K562 (cell line): Measurements from ENCODE around the gene DNM1. TPM values are rescaled to one million over a fixed set of nuclear protein-coding genes. Genes with fewer than 3 reads are reported as not detected.

Experiments used
- CEBPB ChIP-seq: fragments of 450-650 bp; IDR thresholded peaks from 2 replicates; pipeline ENCODE4 v1.6.1; 2016; ENCODE audit warnings: missing genetic modification characterization, missing compliant biosample characterization
- ETV6 ChIP-seq, 3 experiments: fragments of 150-350 bp in 1 of 3; sonication (generic) in 1 of 3; formaldehyde crosslinking in 1 of 3; IDR thresholded peaks; 2 replicates each; pipeline versions ENCODE4 v1.6.1 to v1.8.0; 2014 to 2022; ENCODE audit warnings: borderline replicate concordance in 2 of 3, low read depth in 2 of 3, antibody characterized with exemption in 1 of 3, low read length in 1 of 3, mild to moderate bottlenecking in 1 of 3, missing genetic modification reagents in 1 of 3
- EWSR1 ChIP-seq: fragments of 450-650 bp; IDR thresholded peaks from 2 replicates; pipeline ENCODE4 v1.6.1; 2018; ENCODE audit warnings: borderline replicate concordance, mild to moderate bottlenecking, low read depth, moderate library complexity; ENCODE audit not compliant: partially characterized antibody
- KAT8 ChIP-seq: fragments of 450-650 bp; IDR thresholded peaks from 2 replicates; pipeline ENCODE4 v1.6.1; 2016; ENCODE audit warnings: low read depth, mild to moderate bottlenecking
- MAFG ChIP-seq: fragments of 450-650 bp; conservative IDR thresholded peaks from 2 replicates; pipeline ENCODE4 v1.6.1; 2016; ENCODE audit warnings: missing genetic modification characterization, missing compliant biosample characterization
- MTA3 ChIP-seq: fragments of 450-650 bp; formaldehyde crosslinking; IDR thresholded peaks from 2 replicates; pipeline ENCODE4 v1.6.1; 2017; ENCODE audit warnings: mild to moderate bottlenecking, borderline replicate concordance
- NONO ChIP-seq, 2 experiments: fragments of 200-400 bp in 1 of 2; fragments of 450-650 bp in 1 of 2; formaldehyde crosslinking in 1 of 2; IDR thresholded peaks; 2 replicates each; pipeline ENCODE4 v1.6.1; 2017; ENCODE audit warnings: low read depth in 2 of 2, mild to moderate bottlenecking in 2 of 2, moderate library complexity in 2 of 2, low read length in 1 of 2
- NRF1 ChIP-seq, 2 experiments: fragments of 450-650 bp; IDR thresholded peaks in 1 of 2; conservative IDR thresholded peaks in 1 of 2; 2 replicates each; pipeline ENCODE4 v1.6.1; 2014; ENCODE audit warnings: mild to moderate bottlenecking in 2 of 2
- SMARCB1 ChIP-seq: IDR thresholded peaks from 2 replicates; pipeline ENCODE4 v1.6.1; 2011; ENCODE audit warnings: improper control_type of control experiment, low read depth; ENCODE audit not compliant: insufficient read length
- ZFP36 ChIP-seq: fragments of 150-350 bp; IDR thresholded peaks from 2 replicates; pipeline ENCODE4 v1.6.1; 2018; ENCODE audit warnings: low read length, low read depth; ENCODE audit not compliant: partially characterized antibody
- ZNF561 ChIP-seq: fragments of 450-650 bp; formaldehyde crosslinking; conservative IDR thresholded peaks from 2 replicates; pipeline ENCODE4 v1.4.0; 2020; ENCODE audit warnings: mild to moderate bottlenecking, moderate library complexity
- polyA plus RNA-seq, 8 experiments: library from polyadenylated mRNA; depleted of rRNA in 4 of 8; stranded (reverse) in 5 of 8; unstranded in 3 of 8; fragments of >200 nt; fragmentation: Nextera tagmentation in 2 of 8; fragmentation: Illumina TruSeq in 1 of 8; extraction: Ambion mirVana in 2 of 8; extraction: Trizol in 1 of 8; gene quantifications; 2 replicates each; pipeline versions ENCODE4 v1.2.1 to v1.2.3, GENCODE V29; 2011 to 2014; ENCODE audit warnings: inconsistent platforms in 1 of 8, missing spikeins in 1 of 8
- total RNA-seq, 7 experiments: library from RNA; depleted of rRNA in 6 of 7; stranded (reverse); fragments of >200 nt in 6 of 7; fragmentation: Illumina TruSeq in 2 of 7; extraction: Trizol in 2 of 7; gene quantifications; 2 replicates each; pipeline versions ENCODE4 v1.2.1 to v1.2.3, GENCODE V29; 2011 to 2021; ENCODE audit warnings: low replicate concordance in 1 of 7
- TF ChIP-seq, protein P1 (sequence below), 2 experiments: fragments of 450-650 bp; formaldehyde crosslinking in 1 of 2; IDR thresholded peaks; 2 replicates each; pipeline versions ENCODE4 v1.4.0 to v1.6.1; 2014 to 2020; ENCODE audit warnings: mild to moderate bottlenecking in 2 of 2, borderline replicate concordance in 1 of 2, low read depth in 1 of 2
- TF ChIP-seq, protein P2 (sequence below), 2 experiments: fragments of 150-350 bp in 1 of 2; IDR thresholded peaks; 2 replicates each; pipeline ENCODE4 v1.6.1; 2012 to 2016; ENCODE audit warnings: low read depth in 2 of 2, low read length in 2 of 2, mild to moderate bottlenecking in 1 of 2, moderate library complexity in 1 of 2
- TF ChIP-seq, protein P3 (sequence below): fragments of 450-650 bp; formaldehyde crosslinking; conservative IDR thresholded peaks from 2 replicates; pipeline ENCODE4 v1.4.0; 2022; ENCODE audit warnings: mild to moderate bottlenecking, missing genetic modification characterization

Gene DNM1
- total and polyA plus RNA-seq, 9 of the 15 experiments (the other 6 are each of a cell fraction or from before 2014, with no cell fraction given): 0.39 to 23.1 (median 9.1) TPM

DNA sequence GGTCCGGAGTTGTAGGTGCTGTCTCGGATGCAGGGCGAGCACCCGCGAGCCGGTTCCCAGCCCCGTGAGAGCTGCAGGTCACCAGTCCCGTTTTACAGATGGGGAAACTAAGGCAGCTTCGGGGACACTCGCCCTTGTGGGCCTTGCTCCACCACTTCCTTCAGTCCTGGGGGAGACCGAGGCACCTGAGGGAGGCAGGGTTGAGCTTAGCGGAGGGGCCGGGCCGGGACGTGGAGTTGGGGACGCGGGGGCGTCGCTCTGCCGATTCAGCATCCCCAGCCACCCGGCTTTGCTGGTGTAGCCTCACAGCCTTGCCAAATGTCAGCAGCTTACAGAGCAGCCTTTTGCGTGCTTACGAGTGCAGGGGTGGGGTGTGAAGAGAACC lies 42.6 kb upstream of the DNM1 start (continued):
- TF ChIP-seq, protein P1, sequence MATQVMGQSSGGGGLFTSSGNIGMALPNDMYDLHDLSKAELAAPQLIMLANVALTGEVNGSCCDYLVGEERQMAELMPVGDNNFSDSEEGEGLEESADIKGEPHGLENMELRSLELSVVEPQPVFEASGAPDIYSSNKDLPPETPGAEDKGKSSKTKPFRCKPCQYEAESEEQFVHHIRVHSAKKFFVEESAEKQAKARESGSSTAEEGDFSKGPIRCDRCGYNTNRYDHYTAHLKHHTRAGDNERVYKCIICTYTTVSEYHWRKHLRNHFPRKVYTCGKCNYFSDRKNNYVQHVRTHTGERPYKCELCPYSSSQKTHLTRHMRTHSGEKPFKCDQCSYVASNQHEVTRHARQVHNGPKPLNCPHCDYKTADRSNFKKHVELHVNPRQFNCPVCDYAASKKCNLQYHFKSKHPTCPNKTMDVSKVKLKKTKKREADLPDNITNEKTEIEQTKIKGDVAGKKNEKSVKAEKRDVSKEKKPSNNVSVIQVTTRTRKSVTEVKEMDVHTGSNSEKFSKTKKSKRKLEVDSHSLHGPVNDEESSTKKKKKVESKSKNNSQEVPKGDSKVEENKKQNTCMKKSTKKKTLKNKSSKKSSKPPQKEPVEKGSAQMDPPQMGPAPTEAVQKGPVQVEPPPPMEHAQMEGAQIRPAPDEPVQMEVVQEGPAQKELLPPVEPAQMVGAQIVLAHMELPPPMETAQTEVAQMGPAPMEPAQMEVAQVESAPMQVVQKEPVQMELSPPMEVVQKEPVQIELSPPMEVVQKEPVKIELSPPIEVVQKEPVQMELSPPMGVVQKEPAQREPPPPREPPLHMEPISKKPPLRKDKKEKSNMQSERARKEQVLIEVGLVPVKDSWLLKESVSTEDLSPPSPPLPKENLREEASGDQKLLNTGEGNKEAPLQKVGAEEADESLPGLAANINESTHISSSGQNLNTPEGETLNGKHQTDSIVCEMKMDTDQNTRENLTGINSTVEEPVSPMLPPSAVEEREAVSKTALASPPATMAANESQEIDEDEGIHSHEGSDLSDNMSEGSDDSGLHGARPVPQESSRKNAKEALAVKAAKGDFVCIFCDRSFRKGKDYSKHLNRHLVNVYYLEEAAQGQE (IDR thresholded peaks at IDR 0.05; ENCODE audit: borderline replicate concordance): no peak
- TF ChIP-seq, protein P1 (CRISPR knock-in tag; IDR thresholded peaks at IDR 0.05; ENCODE audit: low read depth): no peak
- no peak for TF ChIP-seq SMARCB1
- TF ChIP-seq MAFG (tag): peak; percentile 64
- no peak for TF ChIP-seq CEBPB
- TF ChIP-seq, protein P2, sequence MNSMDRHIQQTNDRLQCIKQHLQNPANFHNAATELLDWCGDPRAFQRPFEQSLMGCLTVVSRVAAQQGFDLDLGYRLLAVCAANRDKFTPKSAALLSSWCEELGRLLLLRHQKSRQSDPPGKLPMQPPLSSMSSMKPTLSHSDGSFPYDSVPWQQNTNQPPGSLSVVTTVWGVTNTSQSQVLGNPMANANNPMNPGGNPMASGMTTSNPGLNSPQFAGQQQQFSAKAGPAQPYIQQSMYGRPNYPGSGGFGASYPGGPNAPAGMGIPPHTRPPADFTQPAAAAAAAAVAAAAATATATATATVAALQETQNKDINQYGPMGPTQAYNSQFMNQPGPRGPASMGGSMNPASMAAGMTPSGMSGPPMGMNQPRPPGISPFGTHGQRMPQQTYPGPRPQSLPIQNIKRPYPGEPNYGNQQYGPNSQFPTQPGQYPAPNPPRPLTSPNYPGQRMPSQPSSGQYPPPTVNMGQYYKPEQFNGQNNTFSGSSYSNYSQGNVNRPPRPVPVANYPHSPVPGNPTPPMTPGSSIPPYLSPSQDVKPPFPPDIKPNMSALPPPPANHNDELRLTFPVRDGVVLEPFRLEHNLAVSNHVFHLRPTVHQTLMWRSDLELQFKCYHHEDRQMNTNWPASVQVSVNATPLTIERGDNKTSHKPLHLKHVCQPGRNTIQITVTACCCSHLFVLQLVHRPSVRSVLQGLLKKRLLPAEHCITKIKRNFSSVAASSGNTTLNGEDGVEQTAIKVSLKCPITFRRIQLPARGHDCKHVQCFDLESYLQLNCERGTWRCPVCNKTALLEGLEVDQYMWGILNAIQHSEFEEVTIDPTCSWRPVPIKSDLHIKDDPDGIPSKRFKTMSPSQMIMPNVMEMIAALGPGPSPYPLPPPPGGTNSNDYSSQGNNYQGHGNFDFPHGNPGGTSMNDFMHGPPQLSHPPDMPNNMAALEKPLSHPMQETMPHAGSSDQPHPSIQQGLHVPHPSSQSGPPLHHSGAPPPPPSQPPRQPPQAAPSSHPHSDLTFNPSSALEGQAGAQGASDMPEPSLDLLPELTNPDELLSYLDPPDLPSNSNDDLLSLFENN (IDR thresholded peaks at IDR 0.05; ENCODE audit: low read depth in 2 of 2, low read length in 2 of 2): 0 out of 4 replicates have a peak, but pooled peaks of 1 of the 2 experiments have one; percentile 7
- no peak for TF ChIP-seq ZFP36
- TF ChIP-seq KAT8: no peak
- no peak for TF ChIP-seq NONO (IDR thresholded peaks at IDR 0.05; ENCODE audit: low read depth in 2 of 2, low read length in 1 of 2)
- no peak for TF ChIP-seq MTA3
- TF ChIP-seq NRF1 (conservative IDR thresholded peaks at IDR 0.05 in 1 of 2, IDR thresholded peaks at IDR 0.05 in 1 of 2): 0 out of 4 replicates have a peak, but pooled peaks have one; percentile 2 to 7
- no peak for TF ChIP-seq EWSR1
- TF ChIP-seq ETV6 (IDR thresholded peaks at IDR 0.05; ENCODE audit: borderline replicate concordance in 1 of 2, low read depth in 2 of 2, low read length in 1 of 2): 0 out of 4 replicates have a peak, but pooled peaks of 1 of the 2 experiments have one; percentile 10
- no peak for TF ChIP-seq ETV6 (CRISPR knock-in tag; IDR thresholded peaks at IDR 0.05; ENCODE audit: borderline replicate concordance)
- TF ChIP-seq, protein P3, sequence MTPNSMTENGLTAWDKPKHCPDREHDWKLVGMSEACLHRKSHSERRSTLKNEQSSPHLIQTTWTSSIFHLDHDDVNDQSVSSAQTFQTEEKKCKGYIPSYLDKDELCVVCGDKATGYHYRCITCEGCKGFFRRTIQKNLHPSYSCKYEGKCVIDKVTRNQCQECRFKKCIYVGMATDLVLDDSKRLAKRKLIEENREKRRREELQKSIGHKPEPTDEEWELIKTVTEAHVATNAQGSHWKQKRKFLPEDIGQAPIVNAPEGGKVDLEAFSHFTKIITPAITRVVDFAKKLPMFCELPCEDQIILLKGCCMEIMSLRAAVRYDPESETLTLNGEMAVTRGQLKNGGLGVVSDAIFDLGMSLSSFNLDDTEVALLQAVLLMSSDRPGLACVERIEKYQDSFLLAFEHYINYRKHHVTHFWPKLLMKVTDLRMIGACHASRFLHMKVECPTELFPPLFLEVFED (CRISPR knock-in tag): no peak
- TF ChIP-seq ZNF561 (CRISPR knock-in tag): no peak
